Hematopoietic multipotent progenitor cell treated with erythropoietin and hydrocortisone succinate and interleukin-3 and kit ligand, for 8 days (in vitro differentiated cells): ENCODE measurements around the gene HNRNPUL1.
"Not testable (repeated sequence)": the region's sequence is repeated elsewhere in the genome, so short reads cannot be mapped to it uniquely, and the experiment has no call there.

ENCODE experiments used
- DNase-seq: peaks from one replicate; pipeline ENCODE4 v3.0.0-alpha.2; 2015

The HNRNPUL1 gene

DNA sequence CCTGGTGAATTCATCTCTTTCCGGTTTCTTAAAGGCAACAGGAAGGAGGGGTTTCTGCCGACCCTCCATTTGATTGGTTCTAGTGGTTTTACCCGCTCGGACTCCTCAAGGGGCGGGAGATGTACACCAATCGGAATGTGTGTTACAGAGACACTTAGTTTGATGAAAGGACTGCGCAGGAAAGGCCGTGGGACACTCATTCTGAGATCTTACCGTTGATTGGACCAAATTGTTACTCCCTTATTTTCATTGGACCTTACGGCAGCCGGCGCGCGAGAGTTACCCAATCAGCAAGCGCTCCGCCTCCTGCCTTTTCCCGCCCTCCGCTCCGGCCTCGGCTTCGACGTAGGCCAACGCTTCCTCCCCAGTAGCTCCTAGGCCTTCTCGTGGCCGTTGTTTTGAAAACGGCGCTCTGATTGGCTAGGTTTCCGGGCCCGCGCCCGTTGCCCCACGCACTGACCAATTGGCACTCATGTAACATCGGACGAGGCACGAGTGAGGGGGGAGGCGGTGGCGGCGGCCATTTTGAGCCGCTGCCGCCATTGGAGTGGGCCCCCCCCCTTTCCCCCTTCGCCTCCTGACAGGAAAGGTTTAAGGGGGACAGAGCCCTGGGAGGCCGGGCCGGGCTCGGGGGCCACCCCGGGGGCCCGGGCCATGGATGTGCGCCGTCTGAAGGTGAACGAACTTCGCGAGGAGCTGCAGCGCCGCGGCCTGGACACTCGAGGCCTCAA, at the start of gene HNRNPUL1:
Gene HNRNPUL1 (plus strand): TSS at position 523 of the 731 bp plus-strand sequence. CDS start 132 bp downstream, at position 655.
- peak; percentile 100 for DNase-seq

- DNase-seq: no peak
These were observed 46.4 kb upstream of the HNRNPUL1 start for GRCh38 chr19:41217741-41218140.

DNA sequence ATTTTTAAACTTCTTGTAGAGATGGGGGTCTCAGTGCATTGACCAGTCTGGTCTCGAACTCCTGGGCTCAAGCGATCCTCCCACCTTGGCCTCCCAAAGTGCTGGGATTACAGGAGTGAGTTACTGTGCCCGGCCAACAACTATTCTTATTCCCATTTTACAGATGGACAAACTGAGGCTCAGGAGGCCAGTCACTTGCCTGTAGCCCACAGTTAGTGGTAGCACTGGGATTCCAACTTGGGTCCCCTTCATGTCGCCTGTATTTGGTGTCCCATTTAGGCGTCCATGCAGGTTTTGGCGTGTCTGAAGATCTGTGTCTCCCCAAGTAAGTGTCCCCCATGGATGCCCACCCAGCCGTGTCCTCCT, 45.9 kb upstream of the HNRNPUL1 start:
- no peak for DNase-seq

DNA sequence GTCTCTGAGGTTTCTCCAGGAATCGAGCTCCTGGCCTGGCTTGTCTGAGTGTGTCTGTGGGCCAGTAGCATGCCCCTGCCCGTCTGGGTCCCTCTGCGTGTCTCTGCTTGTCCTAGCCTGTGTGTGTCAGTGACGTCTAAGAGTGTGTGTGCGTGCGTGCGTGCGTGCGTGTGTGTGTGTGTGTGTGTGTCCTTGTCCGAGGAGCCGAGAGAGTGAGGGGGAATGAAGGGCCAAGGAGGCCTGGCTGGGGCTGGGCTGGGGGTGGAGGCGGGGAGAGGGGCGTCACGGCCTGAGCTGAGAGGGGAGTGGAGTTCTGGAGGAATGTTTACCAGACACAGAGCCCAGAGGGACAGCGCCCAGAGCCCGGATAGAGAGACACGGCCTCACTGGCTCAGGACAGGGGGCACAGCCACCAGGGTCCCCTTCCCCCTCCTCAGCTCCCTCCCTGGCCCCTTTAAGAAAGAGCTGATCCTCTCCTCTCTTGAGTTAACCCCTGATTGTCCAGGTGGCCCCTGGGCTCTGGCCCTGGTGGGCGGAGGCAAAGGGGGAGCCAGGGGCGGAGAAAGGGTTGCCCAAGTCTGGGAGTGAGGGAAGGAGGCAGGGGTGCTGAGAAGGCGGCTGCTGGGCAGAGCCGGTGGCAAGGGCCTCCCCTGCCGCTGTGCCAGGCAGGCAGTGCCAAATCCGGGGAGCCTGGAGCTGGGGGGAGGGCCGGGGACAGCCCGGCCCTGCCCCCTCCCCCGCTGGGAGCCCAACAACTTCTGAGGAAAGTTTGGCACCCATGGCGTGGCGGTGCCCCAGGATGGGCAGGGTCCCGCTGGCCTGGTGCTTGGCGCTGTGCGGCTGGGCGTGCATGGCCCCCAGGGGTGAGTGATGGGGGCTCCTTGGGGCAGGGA, 45.3 kb upstream of the HNRNPUL1 start, which contains the start of gene AXL:
Gene AXL (plus strand): TSS at position 609 of the 893 bp plus-strand sequence. CDS start 170 bp downstream, at position 779.
- DNase-seq: no peak

DNA sequence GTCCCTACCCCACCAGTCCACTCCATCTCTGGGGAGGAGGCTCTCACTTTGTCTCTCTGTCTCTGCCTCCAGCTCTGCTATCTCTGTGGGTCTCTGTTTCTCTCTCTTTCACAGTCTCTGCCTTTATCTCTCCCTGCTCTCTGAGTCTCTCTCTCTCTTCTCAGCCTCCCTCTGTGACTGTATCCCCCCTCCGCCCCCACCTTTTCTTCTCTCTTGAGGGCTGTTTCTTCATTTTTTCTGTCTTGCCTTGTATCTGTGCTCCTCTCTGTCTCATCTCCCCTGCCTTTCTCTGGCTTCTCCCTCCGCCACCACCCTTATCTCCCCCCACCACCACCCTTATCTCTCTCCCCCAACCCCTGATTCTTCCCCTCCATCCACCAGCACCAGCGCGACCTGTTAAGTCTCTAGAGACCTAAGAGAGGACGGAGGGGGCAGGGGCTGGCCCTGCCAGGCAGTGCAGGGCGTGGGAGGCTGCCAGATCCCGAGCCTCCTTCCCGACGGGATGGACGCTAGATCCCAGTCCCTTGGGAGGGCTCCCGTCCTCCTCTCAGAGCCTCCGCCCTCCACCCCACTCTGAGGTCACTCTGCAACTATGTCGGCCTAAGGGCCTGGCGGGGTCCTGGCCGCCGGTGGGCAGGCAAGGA, 44.1 kb upstream of the HNRNPUL1 start:
- DNase-seq: peak; percentile 80

DNA sequence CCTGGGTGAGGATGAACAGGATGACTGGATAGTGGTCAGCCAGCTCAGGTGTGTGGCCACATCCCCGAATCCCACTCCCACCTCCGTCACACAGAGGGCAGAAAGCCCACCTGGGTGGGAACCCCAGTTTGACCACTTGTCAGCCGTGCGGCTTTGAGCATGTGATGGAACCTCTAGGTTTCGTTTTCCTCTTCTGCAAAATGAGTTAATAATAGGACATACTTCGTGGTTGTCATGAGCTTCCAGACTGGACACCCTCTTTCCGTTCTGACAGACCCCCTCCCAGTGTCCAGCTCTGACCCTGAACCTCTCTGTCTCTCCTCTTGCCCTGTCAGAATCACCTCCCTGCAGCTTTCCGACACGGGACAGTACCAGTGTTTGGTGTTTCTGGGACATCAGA, 43.4 kb upstream of the HNRNPUL1 start:
- DNase-seq: no peak

DNA sequence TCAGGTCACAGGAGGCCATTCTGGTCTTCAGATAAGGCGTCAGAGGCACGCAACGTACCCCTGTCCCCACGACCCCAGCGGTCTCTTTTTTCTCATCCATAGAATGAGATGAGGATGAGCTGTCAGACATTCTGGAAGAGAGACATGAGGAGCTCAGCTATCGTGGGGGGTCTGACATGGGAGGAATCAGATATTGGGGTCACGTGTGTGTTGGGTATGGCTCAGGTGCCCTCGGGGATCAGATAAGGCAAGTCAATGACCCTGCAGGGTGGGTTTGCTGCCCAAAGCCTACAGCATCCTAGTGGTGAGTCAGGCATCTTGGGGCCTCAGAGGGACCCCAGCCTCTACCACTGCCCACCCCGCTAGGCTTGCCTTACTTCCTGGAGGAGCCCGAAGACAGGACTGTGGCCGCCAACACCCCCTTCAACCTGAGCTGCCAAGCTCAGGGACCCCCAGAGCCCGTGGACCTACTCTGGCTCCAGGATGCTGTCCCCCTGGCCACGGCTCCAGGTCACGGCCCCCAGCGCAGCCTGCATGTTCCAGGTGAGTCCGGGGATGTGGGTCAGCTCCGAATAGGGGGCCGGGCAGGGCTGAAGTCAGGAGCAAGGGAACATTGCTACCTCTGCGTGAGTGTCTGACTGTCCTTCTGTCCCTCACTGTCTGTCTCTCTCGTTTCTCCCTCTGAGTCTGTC, 42.5 kb upstream of the HNRNPUL1 start:
- DNase-seq: no peak

DNA sequence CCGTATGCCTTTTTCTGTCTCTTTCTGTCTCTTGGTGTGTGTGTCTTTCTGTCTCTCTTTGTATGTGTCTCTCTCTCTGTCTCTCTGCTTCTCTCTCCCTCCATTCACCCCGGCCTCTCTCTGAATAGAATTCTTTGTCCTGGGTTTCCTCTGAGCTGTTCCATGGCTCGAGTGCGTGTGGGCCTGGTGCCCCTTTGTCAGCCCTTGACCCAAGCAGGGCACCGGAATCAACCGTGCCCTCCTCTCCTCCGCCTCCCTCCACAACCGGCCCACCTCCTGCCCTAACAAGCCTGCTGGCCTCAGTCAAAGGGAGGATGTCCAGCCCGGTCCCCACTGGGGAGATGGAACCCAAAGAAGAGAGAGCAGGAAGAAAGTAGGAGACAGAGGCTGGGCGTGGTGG, 41.9 kb upstream of the HNRNPUL1 start:
- no peak for DNase-seq

DNA sequence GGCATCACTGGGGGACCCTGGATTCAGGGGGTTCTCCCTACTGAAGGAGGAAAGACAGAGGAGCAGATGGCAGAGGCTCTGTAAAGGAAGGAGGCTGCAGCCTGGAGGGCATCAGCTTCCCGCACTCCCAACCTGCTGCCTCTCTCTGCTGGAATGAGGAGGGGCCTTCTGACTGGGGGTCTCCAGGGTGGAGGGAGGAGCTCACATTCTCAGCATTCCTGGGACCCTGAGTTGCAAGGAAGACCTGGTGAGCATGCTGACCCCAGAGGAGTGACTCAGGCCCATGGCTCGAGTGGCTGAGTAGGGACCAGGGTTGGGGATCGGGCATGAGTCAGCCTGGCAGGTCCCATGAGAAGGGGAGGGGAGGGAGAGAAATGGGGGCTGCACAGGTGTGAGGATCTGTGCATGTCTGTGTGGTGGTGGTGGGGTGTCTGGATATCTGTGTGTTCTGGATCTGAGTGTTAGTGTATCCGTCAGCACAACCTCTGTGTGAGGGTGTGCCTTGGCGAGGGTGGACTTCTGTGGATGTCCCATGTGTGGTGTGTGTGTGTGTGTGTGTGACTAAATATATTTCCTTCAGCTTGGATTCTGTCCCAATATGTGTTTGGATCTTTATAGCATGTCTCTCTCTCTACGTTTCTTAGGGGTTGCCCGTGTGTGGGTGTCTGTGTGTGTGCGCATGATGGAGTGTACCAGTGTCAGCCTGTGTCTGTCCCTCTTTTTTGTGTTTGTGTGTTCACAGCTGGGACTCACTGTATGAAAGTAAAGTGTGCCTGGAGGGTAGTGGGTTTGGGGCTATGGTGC, 40.5 kb upstream of the HNRNPUL1 start:
- no peak for DNase-seq

DNA sequence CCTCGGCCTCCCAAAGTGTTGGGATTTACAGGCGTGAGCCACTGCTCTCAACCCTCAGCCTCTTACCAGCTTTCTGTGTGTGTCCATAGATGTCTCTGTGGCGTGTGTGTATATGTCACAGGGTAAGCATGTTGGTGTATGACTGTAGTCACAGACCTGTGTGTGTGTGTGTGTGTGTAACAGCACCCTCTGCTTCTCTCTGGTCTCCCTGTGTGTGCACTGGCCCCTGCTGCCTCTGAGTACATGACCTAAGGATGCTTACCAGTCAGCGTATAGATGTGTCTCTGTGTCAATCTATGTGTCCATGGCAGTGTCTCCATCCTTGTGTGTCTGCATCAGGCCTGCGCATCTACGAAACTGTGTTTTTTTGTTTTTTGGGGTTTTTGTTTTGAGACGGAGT, 39.5 kb upstream of the HNRNPUL1 start:
- no peak for DNase-seq

- peak; percentile 44 for DNase-seq
These were observed 38.7 kb upstream of the HNRNPUL1 start for GRCh38 chr19:41225238-41226052.

GRCh38 chr19:41226053-41226873, 37.9 kb upstream of the HNRNPUL1 start:
- no peak for DNase-seq

DNA sequence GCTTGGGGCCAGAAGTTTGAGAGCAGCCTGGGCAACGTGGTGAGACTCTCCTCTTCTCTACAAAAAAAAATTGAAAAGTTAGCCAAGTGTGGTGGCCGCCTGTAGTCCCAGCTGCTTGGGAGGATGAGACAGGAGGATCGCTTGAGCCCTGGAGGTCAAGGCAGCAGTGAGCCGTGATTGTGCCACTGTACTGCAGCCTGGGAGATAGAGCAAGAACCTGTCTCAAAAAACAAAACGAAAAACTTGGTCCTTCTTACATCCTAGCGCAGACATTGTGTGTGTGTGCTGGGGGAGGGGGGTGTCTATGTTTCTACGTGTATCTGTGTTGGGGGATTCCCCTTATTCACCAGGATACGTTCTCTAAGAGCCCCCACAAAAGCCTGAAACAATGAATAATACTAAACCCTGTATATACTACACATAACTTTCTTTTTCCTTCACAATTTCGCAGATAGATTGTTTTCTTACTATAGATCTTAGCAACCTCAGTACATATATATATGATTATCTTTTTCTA, 37.2 kb upstream of the HNRNPUL1 start:
- no peak for DNase-seq

GRCh38 chr19:41228486-41228885, 35.7 kb upstream of the HNRNPUL1 start:
- DNase-seq: no peak

DNA sequence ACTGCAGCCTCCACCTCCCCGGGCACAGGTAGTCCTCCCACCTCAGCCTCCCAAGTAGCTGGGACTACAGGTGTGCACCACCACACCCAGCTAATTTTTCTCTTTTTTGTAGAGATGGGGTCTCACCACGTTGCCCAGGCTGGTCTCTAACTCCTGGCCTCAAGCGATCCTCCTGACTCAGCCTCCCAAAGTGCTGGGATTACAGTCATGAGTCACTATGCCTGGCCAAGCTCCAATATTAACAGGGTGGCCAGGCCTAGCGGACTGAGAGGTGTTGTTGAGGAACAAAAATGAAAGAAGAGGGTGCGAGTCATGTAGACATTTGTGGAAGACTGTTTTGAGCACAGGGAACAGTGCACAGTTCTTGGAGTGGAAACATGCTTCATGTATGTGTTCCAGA, 34.8 kb upstream of the HNRNPUL1 start:
- DNase-seq: not testable (repeated sequence)

- DNase-seq: no peak
These were observed 33.9 kb upstream of the HNRNPUL1 start for GRCh38 chr19:41230067-41230857.

DNA sequence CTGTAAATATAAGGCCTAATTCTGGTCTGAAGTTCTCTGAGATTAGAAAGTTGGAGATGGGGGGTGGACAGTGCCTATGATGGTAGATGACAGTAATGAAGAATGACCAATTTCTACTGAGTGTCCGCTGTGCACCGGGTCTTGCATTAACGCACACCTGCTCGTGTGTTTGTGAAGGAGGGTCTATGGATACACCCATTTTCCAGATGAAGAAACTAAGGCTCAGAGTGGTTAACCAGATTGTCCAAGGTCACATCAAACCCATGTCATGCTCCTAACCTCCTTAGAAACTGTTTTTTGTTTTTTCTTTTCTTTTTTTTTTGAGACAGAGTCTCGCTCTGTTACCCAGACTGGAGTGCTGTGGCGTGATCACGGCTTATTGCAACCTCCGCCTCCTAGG, 31.5 kb upstream of the HNRNPUL1 start:
- no peak for DNase-seq

DNA sequence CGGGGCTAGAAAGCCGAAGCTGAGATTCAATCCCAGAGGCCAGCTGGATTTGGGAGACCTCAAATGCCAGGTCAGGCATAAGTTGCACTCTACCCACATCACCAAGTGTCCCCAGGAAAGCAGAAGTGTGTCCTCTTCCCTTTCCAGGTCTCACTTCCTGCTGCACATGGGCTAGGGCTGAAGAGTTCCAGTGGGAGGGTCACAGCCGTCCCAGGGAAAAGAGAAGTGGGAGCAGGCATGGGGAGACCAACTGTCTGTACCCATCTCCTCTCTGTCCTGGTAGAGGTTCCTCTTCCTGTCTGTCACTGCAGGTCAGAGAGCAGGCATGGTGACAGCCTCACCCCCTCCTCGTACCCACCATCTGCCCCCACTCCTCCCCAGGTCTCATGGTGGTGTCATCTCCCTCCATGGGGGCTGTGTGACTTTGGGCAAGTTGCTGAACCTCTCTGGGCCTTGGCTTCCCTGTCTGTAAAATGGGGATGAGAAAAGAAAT, 30.4 kb upstream of the HNRNPUL1 start:
- no peak for DNase-seq
